ENCODE data around the gene LCE1D.

DNA sequence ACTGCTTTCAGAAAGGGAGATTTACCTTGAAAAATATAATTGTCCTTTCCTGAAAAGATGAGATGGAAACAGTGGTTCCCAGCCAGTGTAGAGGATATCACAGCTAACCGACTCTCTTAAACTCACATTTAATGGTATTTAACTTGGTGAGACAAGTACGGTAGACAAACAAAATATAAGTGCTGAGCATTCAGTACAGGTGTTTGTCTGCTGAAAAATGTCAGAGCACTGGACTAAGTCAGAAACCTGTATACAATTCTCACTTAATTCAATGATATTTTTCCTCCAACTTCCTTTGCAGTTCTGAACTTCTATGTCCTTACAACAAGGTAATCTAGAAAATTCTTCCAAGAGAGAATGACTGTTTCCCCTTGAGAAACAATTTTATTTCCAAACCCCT lies 15.2 kb downstream of the LCE1D start, which contains the start of gene LCE1B:
- TF ChIP-seq POLR2A (IDR thresholded peaks at IDR 0.05; ENCODE audit: borderline replicate concordance, extremely low read depth, insufficient read depth, insufficient read length) (no peak), POLR2AphosphoS5 (IDR thresholded peaks at IDR 0.05; ENCODE audit: low read depth, low read length) (no peak), JUND (IDR thresholded peaks at IDR 0.05) (no peak), RAD21 (IDR thresholded peaks at IDR 0.05; ENCODE audit: low read depth) (no peak), MAX (IDR thresholded peaks at IDR 0.05) (no peak), SP1 (IDR thresholded peaks at IDR 0.05; ENCODE audit: low read depth) (no peak), CEBPB (IDR thresholded peaks at IDR 0.05; ENCODE audit: low read depth) (no peak), EZH2 (IDR thresholded peaks at IDR 0.05) (no peak), SIN3A (IDR thresholded peaks at IDR 0.05; ENCODE audit: low read depth) (no peak), TCF7L2 (IDR thresholded peaks at IDR 0.05; ENCODE audit: borderline replicate concordance, extremely low read depth, insufficient read depth, insufficient read length) (no peak)
- TF ChIP-seq, protein P1, sequence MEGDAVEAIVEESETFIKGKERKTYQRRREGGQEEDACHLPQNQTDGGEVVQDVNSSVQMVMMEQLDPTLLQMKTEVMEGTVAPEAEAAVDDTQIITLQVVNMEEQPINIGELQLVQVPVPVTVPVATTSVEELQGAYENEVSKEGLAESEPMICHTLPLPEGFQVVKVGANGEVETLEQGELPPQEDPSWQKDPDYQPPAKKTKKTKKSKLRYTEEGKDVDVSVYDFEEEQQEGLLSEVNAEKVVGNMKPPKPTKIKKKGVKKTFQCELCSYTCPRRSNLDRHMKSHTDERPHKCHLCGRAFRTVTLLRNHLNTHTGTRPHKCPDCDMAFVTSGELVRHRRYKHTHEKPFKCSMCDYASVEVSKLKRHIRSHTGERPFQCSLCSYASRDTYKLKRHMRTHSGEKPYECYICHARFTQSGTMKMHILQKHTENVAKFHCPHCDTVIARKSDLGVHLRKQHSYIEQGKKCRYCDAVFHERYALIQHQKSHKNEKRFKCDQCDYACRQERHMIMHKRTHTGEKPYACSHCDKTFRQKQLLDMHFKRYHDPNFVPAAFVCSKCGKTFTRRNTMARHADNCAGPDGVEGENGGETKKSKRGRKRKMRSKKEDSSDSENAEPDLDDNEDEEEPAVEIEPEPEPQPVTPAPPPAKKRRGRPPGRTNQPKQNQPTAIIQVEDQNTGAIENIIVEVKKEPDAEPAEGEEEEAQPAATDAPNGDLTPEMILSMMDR (IDR thresholded peaks at IDR 0.05 in 2 of 3, conservative IDR thresholded peaks at IDR 0.05 in 1 of 3; ENCODE audit: borderline replicate concordance in 1 of 3, insufficient read depth in 1 of 3, low read depth in 2 of 3, low read length in 2 of 3) = no peak

Measured in HCT116 (cell line).